GM12892 (cell line): ENCODE data around the gene ALG2.

Experiments
- POLR2A ChIP-seq: IDR thresholded peaks from 2 replicates; pipeline ENCODE4 v1.6.1; 2011; ENCODE audit warnings: low read depth, low read length, control low read depth
- POLR2AphosphoS5 ChIP-seq: IDR thresholded peaks from 2 replicates; pipeline ENCODE4 v1.6.1; 2011; ENCODE audit warnings: low read depth, low read length, control low read depth
- TAF1 ChIP-seq: IDR thresholded peaks from 2 replicates; pipeline ENCODE4 v1.6.1; 2011; ENCODE audit warnings: low read depth, mild to moderate bottlenecking, control low read depth, low read length, borderline replicate concordance

DNA sequence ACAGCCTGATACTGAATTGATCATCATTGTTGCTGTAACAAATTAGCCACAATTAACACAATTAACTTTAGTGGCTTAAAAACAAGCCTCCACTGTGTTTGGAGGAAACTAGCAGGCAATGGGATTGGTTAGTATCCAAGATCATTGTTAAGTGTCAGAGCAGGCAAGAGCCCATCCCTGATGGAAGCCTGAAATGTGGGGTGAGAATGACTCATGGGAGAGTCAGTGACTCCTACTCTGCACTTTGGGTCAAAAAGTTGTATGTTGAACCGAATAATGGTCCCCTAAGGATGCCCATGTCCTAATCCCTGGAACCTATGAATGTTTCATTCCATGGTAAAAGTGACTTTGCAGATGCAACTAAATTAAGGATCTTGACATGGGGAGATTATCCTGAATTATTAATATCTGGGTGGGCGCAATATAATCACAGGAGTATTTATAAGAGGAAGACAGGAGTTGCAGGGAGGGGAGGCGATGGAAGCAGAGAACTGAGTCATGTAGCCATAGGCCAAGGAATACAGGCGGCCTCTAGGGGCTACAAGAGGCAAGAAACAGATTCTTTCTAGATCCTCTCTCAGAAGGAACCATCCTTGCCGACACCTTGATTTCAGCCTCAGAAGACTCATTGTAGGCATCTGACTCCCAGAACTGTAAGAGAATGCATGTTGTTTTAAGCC is 28.8 kb downstream of the ALG2 start:
- TF ChIP-seq POLR2A (no peak), POLR2AphosphoS5 (no peak), TAF1 (no peak)
